ENCODE results near the gene ZNF181. TPM values are rescaled to one million over a fixed set of nuclear protein-coding genes. Genes with fewer than 3 reads are reported as not detected.

Gene ZNF181
- polyA plus RNA-seq, 1 donor (not counting 4 experiments of a cell fraction or from before 2014, with no cell fraction given), result 4.0 TPM

DNA sequence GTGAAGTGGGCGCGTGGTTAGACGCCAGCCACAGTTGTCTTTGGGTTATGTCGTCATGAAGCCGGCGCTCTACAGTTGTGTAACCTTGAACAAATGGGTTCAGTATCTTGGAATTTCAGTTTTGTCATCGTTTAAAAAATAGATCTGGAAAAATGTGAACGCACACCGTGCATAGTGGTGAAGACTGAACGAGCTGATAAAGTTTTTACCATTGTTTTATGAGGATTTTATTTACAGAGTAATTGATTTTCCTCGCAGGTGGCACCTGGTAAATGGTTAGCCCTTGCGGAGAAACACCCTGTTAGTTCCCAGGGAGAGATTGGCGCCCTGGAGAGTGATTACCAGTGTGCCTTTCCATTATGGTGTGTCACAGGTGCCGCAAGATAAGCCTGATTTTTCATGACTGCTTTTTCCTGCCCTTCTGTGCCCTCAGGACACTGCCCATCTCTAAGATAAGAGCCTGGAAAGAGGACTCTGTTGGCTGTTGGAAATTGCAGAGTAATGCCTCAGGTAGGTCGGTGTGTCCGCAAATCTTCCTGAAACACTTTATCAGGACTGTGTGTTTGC is 577 bp downstream of the ZNF181 start:
- DNase-seq (ENCODE audit: low read depth, low spot score), result no peak
- Histone ChIP-seq H3K27ac (ENCODE audit: control insufficient read depth, insufficient read depth, low read length) (peak overlapping the region; percentile 87), H3K9ac (ENCODE audit: control insufficient read depth, extremely low read depth, insufficient read depth, low read length) (peak overlapping the region; percentile 90), H3K9me1 (ENCODE audit: control insufficient read depth, extremely low read depth, insufficient read depth, low read length) (no peaks in the 10 kb centered on the region), H3K79me2 (ENCODE audit: control insufficient read depth, insufficient read depth, low read length) (no peaks in the 10 kb centered on the region), H2AFZ (ENCODE audit: control insufficient read depth, low read length) (peak overlapping the region; percentile 92), H3K9me3 (ENCODE audit: control insufficient read depth, low read depth, low read length) (peaks cover 2% of the 10 kb centered on the region), H3K27me3 (ENCODE audit: control insufficient read depth, extremely low read depth, insufficient read depth, low read length) (no peaks in the 10 kb centered on the region), H3K36me3 (ENCODE audit: control insufficient read depth in 2 of 2, extremely low read depth in 1 of 2, insufficient read depth in 2 of 2, low read length in 2 of 2) (peaks cover 0 to 5% of the 10 kb centered on the region in 2 experiments), H4K20me1 (ENCODE audit: control insufficient read depth, extremely low read depth, insufficient read depth, low read length) (no peaks in the 10 kb centered on the region), H3K4me2 (ENCODE audit: control insufficient read depth, extremely low read depth, insufficient read depth, low read depth, low read length) (peak overlapping the region; percentile 99), H3K4me1 (ENCODE audit: control insufficient read depth, extremely low read depth, insufficient read depth, low read length) (peaks cover 16% of the 10 kb centered on the region), H3K4me3 (ENCODE audit: control insufficient read depth in 2 of 3, extremely low read depth in 1 of 3, insufficient read depth in 2 of 3, low read depth in 1 of 3, low read length in 3 of 3) (peak overlapping the region; percentile 86 to 88 (median 86))
- dilution Hi-C loops (cut with MboI; ENCODE audit: extremely low pct_ligation_motif_present, low sequenced_read_pairs), result no loop called here
- no peak for TF ChIP-seq EZH2 (IDR thresholded peaks at IDR 0.05; ENCODE audit: low read length)
- TF ChIP-seq, protein P1, sequence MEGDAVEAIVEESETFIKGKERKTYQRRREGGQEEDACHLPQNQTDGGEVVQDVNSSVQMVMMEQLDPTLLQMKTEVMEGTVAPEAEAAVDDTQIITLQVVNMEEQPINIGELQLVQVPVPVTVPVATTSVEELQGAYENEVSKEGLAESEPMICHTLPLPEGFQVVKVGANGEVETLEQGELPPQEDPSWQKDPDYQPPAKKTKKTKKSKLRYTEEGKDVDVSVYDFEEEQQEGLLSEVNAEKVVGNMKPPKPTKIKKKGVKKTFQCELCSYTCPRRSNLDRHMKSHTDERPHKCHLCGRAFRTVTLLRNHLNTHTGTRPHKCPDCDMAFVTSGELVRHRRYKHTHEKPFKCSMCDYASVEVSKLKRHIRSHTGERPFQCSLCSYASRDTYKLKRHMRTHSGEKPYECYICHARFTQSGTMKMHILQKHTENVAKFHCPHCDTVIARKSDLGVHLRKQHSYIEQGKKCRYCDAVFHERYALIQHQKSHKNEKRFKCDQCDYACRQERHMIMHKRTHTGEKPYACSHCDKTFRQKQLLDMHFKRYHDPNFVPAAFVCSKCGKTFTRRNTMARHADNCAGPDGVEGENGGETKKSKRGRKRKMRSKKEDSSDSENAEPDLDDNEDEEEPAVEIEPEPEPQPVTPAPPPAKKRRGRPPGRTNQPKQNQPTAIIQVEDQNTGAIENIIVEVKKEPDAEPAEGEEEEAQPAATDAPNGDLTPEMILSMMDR (optimal IDR thresholded peaks at IDR 0.05 in 1 of 3, IDR thresholded peaks at IDR 0.05 in 1 of 3, conservative IDR thresholded peaks at IDR 0.05 in 1 of 3; ENCODE audit: extremely low read depth in 1 of 3, insufficient read depth in 2 of 3, low read length in 3 of 3), result no peak
- no peak for FAIRE-seq

DNA sequence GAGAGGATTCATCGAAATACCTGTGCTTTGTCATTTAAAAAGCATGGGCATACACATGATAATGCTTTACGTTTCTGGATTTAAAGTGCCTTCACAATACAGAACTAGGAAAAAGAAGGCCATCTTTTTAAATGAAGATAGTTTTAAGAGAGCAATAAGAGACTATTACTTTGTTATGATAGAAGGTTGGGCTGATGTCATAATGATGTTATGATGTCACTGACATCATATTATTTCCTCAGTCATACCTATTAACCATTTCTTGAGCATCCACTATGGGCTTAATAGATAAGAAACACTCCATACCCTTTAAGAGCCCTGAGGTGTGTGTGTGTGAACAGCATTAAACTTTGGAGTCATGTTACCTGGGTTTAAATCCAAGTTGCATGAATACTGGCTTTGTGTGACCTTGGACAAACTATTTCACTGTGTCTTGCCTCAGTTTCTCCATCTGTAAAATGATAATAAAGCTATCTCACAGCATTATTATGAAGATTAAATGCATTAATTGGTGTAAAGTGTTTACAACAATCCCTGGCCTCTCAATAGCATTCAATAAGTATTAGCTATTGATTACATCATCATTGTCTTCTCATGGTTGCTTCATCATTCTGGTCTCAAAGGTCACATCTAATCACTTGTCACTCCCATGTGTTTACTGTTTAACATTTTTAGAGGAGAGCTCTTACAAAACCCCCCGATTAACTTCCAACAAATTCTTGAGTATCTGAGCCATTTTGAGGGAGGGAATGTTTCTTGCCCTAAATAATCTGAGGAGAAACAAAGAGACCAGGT is 11.1 kb downstream of the ZNF181 start:
- H3K9me3 ChIP-seq (ENCODE audit: control insufficient read depth, low read depth, low read length), result no peaks in the 10 kb centered on the region
- H2AFZ ChIP-seq (ENCODE audit: control insufficient read depth, low read length), result no peak overlapping the region
- no peak for TF ChIP-seq EZH2 (IDR thresholded peaks at IDR 0.05; ENCODE audit: low read length)
- TF ChIP-seq, protein P1 (optimal IDR thresholded peaks at IDR 0.05 in 1 of 3, IDR thresholded peaks at IDR 0.05 in 1 of 3, conservative IDR thresholded peaks at IDR 0.05 in 1 of 3; ENCODE audit: extremely low read depth in 1 of 3, insufficient read depth in 2 of 3, low read length in 3 of 3), result no peak
- no peak overlapping the region for H3K4me3 ChIP-seq (ENCODE audit: control insufficient read depth in 2 of 3, extremely low read depth in 1 of 3, insufficient read depth in 2 of 3, low read depth in 1 of 3, low read length in 3 of 3)
- DNase-seq (ENCODE audit: low read depth, low spot score) (no peak), FAIRE-seq (no peak)
- dilution Hi-C loops (cut with MboI; ENCODE audit: extremely low pct_ligation_motif_present, low sequenced_read_pairs), result no loop called here
- H3K9ac ChIP-seq (ENCODE audit: control insufficient read depth, extremely low read depth, insufficient read depth, low read length), result no peak overlapping the region
- no peaks in the 10 kb centered on the region for H3K27me3 ChIP-seq (ENCODE audit: control insufficient read depth, extremely low read depth, insufficient read depth, low read length)
- no peak overlapping the region for H3K4me2 ChIP-seq (ENCODE audit: control insufficient read depth, extremely low read depth, insufficient read depth, low read depth, low read length)
- no peaks in the 10 kb centered on the region for H3K79me2 ChIP-seq (ENCODE audit: control insufficient read depth, insufficient read depth, low read length)
- no peaks in the 10 kb centered on the region for H3K36me3 ChIP-seq (ENCODE audit: control insufficient read depth in 2 of 2, extremely low read depth in 1 of 2, insufficient read depth in 2 of 2, low read length in 2 of 2)
- no peaks in the 10 kb centered on the region for H3K4me1 ChIP-seq (ENCODE audit: control insufficient read depth, extremely low read depth, insufficient read depth, low read length)
- no peak overlapping the region for H3K27ac ChIP-seq (ENCODE audit: control insufficient read depth, insufficient read depth, low read length)
- H3K9me1 ChIP-seq (ENCODE audit: control insufficient read depth, extremely low read depth, insufficient read depth, low read length), result no peaks in the 10 kb centered on the region
- no peaks in the 10 kb centered on the region for H4K20me1 ChIP-seq (ENCODE audit: control insufficient read depth, extremely low read depth, insufficient read depth, low read length)

Data from keratinocyte (primary cell).